SKM-1 (cell line): ENCODE data around the gene NT5DC1.
"Not testable (repeated sequence)": the region's sequence is repeated elsewhere in the genome, so short reads cannot be mapped to it uniquely, and the experiment has no call there.

Experiments used
- DNase-seq: peaks from one replicate; lab custom pipeline; 2025; ENCODE audit not compliant: unreplicated experiment; lab: John Stamatoyannopoulos, UW

The NT5DC1 gene

GRCh38 chr6:116088946-116089345, 11.7 kb upstream of the NT5DC1 start:
- no peak for DNase-seq

GRCh38 chr6:116090251-116090650, 10.4 kb upstream of the NT5DC1 start:
- DNase-seq = no peak

DNA sequence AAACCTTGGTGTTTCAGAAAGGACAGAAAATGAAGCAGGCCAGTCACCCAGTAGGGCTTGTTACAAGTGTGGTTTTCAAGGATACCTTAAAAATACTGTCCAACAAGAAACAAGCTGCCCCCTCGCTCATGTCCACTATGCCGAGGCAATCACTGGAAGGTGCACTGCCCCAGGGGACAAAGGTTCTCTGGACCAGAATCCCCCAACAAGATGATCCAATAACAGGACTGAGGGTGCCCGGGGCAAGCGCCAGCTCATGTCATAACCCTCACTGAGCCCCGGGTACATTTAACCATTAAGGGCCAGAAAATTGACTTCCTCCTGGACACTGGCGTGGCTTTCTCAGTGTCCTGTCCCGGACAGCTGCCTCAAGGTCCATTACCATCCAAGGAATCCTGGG, 6.6 kb upstream of the NT5DC1 start:
- no peak for DNase-seq

DNA sequence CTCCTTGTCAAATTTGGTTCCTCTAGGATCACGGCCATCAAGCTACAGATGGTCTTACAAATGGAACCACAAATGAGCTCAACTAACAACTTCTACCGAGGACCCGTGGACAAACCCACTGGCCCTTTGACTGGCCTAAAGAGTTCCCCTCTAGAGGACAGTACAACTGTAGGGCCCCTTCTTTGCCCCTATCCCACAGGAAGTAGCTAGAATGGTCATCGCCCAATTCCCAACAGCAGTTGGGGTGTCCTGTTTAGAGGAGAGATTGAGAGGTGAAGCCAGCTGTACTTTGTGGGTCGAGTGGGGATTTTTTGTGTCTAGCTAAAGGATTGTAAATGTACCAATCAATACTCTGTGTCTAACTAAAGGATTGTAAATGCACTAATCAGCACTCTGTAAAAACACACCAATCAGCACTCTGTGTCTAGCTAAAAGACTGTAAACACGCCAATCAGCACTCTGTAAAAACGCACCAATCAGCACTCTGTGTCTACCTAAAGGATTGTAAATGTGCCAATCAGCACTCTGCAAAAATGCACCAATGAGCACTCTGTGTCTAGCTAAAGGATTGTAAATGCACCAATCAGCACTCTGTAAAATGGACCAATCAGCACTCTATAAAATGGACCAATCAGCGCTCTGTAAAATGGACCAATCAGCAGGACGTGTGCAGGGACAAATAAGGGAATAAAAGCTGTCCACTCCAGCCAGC, 4.4 kb upstream of the NT5DC1 start:
- DNase-seq = not testable (repeated sequence)

GRCh38 chr6:116096979-116097816, 3.5 kb upstream of the NT5DC1 start:
- DNase-seq = no peak

DNA sequence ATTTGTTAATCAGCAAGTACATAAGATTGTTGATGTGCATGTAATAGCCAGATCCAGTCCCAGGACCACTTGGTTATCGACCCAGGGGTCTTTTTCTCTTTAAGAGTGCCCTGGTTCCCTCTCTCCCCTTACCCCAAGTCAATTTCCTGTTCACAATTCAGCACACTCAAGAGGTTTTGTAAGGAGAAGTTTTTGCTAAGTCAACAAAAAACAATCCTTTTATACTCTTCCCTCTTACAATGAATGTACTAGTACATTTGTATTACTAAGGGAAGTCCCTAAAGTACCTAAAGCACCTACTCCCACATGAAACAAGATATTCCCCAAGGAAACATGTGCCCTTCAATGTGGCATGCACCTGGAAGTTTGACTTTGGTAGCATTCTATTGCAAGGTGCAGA, 1.6 kb upstream of the NT5DC1 start:
- DNase-seq = no peak

- no peak for DNase-seq
Measured at GRCh38 chr6:116101302-116101718, 657 bp downstream of the NT5DC1 start.

DNA sequence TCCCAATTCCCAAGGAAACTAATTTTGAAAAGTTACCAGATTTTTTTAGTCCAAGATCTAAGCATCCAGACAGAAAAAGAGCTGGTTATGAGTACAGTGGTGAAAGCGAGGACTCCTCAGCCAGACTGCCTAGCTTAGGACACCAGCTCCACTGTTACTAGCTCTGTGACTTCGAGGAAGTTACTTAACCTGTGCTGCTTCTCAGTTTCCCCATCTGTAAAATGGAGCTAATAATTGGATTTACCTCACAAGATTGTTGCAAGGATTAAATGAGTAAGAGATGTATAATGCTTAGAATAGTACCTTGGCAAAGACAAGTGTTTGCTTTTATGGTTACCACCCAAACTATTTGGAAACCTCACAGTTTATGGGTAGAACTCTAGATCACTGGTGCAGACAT, 1.1 kb downstream of the NT5DC1 start:
- DNase-seq = no peak

GRCh38 chr6:116102873-116103272, 2.2 kb downstream of the NT5DC1 start:
- no peak for DNase-seq

- no peak for DNase-seq
Measured at GRCh38 chr6:116104636-116105035, 4.0 kb downstream of the NT5DC1 start.

- DNase-seq = no peak
Measured at GRCh38 chr6:116105247-116105646, 4.6 kb downstream of the NT5DC1 start.

- DNase-seq = no peak
Measured at GRCh38 chr6:116106146-116106545, 5.5 kb downstream of the NT5DC1 start.

- DNase-seq = no peak
Measured at GRCh38 chr6:116108836-116109235, 8.2 kb downstream of the NT5DC1 start.

GRCh38 chr6:116111552-116112528, 11.2 kb downstream of the NT5DC1 start:
- no peak for DNase-seq

- no peak for DNase-seq
Measured at GRCh38 chr6:116113386-116113785, 12.7 kb downstream of the NT5DC1 start.

DNA sequence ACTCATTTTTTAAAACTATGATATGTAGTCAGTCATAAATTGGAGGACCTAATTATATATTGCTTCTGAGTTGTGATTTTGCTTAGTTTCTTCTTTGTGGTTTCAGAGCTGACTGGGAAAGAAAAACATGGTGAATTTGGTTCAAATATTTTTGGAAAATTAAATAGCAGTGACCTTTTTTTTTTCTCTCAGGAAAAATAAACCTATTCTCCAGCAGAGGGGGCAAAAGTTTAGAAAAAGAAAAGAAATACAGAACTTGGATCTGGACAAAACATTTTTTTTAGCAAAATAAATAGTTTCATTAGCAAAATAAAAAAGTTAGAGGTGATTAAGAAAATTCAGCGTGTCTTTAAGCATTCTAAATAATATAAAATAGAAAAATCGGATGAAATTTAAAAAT, 15.1 kb downstream of the NT5DC1 start:
- DNase-seq = no peak

GRCh38 chr6:116118608-116119007, 18.0 kb downstream of the NT5DC1 start:
- no peak for DNase-seq

DNA sequence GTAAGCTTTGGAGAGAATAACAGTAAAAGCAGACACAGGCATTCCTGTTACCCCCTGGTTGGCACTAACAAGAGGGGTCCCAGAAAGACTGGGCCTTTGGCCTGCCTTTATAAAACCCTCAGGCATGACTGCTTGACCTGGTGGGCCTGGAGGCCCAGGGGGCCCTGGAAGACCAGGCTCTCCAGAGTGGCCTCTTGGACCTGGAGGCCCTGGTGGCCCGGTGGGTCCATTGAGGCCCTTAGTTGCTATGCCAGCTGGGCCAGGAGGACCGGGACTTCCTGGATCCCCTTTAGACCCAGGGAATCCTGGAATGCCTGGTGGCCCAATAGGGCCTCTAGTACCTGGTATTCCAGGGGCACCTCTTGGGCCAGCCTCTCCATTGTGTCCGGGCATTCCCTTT, 19.8 kb downstream of the NT5DC1 start:
- no peak for DNase-seq

DNA sequence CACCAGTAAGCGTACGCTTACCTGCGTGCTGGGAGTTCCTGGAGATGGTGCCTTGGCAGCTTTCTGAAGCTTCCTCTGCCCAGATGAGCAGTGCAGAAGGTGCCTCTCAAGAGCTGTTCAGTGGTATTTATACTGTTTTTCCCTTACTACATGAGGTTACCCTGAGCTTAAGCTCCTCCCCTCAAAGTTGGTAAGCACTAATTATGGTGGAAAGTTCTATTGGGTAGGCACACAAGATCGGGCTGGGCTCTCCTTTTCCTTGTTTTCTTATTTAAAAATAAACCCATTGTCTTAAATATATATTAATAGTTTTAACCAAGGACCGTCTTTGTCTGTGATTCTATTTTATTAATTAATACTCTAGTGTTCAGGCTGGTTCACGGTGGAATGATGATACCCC, 25.4 kb downstream of the NT5DC1 start, which contains the start of gene COL10A1:
Gene COL10A1 (minus strand): TSS at position 101 of the 400 bp plus-strand sequence. CDS start 640 bp downstream, outside the sequence.
- DNase-seq = no peak

GRCh38 chr6:116127771-116128493, 27.3 kb downstream of the NT5DC1 start:
- DNase-seq = no peak
